Activated T-cell treated with anti-CD3 and anti-CD28 coated beads, Interleukin-2, amount 50 U/mL, for 48 hours (primary cell): ENCODE data around the gene CNTLN.
"Not testable (repeated sequence)": the region's sequence is repeated elsewhere in the genome, so short reads cannot be mapped to it uniquely, and the experiment has no call there.

Experiments
- DNase-seq, 2 experiments: peaks; one replicate each; pipeline ENCODE4 v3.0.0-alpha.2; 2020

The CNTLN gene

DNA sequence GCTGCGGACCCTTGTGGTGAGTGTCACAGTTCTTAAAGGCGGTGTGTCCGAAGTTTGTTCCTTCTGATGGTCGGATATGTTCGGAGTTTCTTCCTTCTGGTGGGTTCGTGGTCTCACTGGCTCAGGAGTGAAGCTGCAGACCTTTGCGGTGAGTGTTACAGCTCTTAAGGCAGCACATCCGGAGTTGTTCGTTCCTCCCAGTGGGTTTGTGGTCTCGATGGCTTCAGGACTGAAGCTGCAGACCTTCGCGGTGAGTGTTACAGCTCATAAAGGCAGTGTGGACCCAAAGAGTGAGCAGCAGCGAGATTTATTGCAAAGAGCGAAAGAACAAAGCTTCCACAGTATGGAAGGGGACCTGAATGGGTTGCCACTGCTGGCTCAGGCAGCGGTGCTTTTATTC, 42.7 kb downstream of the CNTLN start:
- DNase-seq = not testable (repeated sequence)

DNA sequence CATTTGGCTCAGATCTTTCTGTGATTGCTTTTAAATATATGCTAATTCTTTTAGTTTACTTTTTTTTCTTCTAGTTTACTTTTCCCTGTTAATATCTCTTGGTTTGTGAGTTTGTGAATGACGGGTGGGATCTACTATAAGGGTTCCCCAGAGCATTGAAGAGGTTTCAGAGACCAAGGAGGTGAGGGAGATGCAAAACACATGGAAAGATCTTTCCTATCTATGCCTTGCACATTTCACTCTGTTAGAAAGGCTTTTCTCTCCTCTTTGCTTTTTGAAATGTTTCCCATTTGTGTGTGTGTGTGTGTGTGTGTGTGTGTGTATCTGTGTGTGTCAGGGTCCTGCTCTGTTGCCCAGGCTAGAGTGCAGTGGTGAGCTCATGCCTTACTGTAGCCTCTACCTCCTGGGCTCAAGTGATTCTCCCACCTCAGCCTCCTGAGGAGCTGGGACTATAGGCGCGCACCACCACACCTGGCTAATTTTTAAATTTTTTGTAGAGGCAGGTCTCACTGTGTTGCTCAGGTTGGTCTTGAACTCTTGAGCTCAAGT, 50.7 kb downstream of the CNTLN start:
- DNase-seq = no peak

DNA sequence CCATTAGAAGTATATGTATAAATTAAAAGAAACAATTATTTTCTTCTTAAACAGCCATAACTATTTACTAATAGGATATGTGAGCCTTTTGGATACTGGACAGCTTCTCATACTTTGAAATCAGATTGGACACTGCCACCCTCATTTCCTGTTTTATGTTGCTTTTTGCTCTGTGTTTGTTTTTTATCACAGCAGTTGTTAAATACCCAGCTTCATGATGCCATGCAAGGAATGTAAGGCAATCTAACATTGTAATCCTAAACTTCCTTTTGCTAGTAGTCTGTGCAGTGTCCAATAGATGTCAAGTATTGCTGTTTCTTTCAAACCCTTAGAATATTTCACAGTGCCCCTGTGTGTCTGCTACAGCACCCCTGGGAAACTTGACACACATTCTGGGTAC, 56.2 kb downstream of the CNTLN start:
- DNase-seq = no peak

DNA sequence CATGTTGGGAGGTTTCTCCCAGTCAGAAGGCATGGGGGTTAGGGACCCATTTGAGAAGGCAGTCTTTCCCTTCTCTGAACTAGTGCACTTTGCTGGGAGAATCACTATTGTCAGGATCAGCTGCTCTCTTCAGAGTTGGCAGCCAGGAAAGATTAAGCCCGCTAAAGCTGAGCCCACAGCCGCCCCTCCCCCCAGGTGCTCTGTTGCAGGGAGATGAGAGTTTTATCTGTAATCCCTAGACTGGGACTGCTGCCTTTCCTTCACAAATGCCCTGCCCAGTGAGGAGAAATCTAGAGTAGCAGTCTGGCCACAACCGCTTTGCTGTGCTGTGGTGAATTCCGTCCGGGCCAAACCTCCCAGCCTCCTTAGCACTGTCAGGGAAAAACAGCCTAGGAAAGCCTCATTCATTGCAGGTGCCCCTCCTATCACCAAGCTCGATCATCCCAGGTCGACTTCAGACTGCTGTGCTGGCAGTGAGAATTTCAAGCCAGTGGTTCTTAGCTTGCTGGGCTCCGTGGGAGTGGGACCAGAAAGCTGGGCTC, 69.8 kb downstream of the CNTLN start:
- no peak for DNase-seq

DNA sequence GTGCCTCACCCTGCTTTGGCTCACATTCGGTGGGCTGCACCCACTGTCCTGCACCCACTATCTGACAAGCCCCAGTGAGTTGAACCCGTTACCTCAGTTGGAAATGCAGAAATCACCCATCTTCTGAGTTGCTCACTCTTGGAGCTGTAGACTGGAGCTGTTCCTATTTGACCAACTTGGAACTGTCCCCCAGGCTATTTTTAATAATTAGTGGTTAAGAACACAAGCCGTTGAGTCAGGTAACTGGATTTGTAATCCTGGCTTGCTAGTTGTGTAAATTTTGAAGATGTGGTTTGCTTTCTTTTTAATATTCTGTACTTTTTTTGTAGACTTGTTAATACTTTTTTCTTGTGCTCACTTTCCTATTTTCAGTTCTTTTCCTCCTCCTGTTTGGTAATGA, 81.2 kb downstream of the CNTLN start:
- no peak for DNase-seq

DNA sequence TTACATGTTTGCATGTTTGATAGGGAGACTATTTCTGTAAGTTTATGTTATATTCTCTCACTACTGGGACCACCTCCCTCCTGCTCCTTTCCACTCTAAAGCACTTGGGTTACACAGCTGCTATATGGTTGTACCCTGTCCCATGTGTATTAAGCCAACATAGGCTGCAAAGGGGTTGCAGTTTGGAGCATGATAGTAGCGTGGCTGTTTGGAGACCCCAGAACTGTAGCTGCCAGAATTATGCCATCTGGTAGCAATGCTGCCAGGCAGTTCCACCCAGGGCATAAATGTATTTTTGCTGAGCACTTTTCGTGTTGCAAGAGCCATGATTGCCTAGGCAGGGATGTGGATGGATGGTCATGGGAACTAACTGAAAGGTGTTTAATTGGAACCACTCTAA, 81.8 kb downstream of the CNTLN start:
- DNase-seq = no peak

DNA sequence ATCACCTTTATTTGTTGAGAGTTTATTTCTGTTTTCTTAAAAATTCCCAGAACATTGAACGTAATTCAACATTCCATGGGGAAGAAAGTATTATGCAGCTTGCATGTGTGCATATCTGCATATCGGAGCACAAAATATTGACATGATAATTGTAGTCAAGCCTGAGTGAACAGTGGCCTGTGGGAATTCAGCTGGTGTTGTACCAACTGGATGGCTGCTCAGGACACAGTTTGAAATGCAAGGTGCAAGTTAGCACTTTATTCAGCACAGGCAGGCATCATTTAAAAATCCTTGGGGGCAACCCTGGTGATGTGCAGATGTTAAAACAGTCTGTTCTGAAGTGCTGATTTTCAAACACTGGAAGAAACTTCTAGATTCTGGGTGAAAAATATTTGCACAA, 82.4 kb downstream of the CNTLN start:
- DNase-seq = no peak

DNA sequence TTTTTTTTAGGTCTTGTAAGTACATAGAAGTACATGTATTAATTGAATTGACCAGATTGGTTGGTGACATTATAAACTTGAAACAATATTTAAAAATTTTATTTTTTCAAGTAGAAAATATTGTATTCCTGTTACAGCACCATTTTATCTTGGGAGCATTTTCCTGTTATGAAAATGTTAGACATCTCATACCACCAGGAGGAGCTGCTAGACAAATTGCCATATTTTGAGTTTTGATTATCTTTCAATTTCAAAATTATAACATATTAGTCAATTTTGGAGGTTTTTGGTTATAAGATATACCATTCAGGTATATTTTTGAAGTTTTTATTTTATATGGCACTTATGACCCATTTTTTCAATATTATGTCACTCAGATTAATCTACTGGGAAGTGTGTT, 84.4 kb downstream of the CNTLN start:
- DNase-seq = no peak

DNA sequence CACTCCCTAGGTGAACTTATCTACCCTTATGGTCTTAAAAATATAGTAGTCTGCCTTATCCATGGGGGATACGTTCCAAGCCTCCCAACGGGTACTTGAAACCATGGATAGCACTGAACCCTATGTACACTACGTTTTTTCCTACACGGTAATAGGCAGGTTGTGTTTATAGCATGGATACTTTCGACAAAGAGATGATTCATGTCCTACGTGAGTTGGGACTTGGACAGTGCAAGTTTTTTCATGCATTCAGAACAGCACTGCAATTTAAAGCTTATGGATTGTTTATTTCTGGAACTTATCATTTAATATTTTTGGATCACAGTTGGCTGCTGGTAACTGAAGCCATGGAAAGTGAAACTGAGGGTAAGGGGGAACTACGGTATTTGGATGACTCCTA, 88.1 kb downstream of the CNTLN start:
- no peak for DNase-seq

GRCh38 chr9:17225407-17225806, 90.6 kb downstream of the CNTLN start:
- DNase-seq = no peak

- no peak for DNase-seq
Measured at GRCh38 chr9:17229945-17230560, 95.2 kb downstream of the CNTLN start.

- no peak for DNase-seq
Measured at GRCh38 chr9:17230646-17231045, 95.8 kb downstream of the CNTLN start.

- DNase-seq = no peak
Measured at GRCh38 chr9:17236147-17236546, 101.3 kb downstream of the CNTLN start.

DNA sequence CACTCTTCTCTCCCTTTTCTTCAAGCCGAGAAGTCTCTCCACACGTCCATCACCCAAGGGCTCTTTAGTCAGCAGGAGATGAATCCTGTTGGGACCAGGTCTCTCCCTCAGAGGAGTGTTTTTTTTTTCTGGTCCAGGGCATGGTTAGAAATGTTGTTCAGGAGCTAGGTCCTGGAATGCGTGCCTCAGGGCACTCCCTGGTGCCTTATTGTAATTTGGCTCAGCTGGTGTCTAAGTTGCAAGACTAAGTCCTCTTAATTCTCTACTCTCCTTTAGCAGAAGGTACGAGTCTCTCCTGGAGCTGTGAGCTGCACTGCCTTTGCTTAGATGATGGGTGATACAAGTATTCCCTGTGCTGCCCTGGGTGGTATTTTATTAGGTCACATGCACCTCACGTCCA, 111.9 kb downstream of the CNTLN start:
- DNase-seq = no peak

DNA sequence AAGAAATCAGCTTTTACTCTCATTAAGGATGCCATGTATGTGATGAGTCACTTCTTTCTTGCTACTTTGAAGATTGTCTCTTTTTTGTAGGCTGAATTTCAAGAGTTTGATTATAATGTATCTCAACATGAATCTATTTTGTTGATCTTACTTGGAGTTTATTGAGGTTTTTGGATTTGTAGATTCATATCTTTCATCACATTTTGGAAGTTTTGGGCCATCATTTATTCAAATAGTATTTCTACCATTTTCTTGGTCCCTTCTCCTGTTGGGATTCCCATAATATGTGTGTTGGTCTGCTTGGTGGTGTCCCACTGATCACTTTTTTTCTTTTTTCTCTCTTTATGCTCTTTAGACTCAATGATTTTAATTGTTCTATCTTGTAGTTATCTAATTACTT, 116.3 kb downstream of the CNTLN start:
- no peak for DNase-seq

DNA sequence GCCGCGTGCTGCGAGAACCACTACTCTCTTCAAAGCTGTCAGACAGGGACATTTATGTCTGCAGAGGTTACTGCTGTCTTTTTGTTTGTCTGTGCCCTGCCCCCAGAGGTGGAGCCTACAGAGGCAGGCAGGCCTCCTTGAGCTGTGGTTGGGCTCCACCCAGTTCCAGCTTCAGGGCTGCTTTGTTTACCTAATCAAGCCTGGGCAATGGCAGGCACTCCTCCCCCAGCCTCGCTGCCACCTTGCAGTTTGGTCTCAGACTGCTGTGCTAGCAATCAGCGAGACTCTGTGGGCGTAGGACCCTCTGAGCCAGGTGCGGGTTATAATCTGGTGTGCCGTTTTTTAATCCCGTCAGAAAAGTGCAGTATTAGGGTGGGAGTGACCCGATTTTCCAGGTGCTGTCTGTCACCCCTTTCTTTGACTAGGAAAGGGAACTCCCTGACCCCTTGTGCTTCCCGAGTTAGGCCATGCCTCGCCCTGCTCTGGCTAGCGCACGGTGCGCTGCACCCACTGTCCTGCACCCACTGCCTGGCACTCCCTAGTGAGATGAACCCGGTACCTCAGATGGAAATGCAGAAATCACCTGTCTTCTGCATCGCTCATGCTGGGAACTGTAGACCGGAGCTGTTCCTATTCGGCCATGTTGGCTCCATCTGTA, 133.8 kb downstream of the CNTLN start:
- DNase-seq = not testable (repeated sequence)

DNA sequence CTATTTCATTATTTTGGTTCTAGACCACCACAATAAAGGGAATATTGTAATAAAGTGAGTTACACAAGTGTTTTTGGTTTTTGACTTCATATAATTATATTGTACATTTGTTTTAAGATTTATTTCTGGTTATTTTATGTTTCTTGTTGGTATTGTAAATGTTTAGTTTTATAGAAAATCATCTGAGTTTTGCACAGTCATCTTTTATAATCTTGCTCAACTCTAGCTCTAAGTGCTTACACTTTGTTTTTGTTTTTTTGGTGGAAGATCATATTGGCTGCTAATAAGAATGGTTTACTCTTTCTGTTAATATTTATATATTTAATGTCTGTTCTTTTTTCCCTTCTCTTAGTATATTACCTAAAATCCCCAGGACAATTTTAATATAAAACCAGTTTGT, 135.0 kb downstream of the CNTLN start:
- DNase-seq = no peak

GRCh38 chr9:17272536-17272935, 137.7 kb downstream of the CNTLN start:
- DNase-seq = no peak

GRCh38 chr9:17280350-17281012, 145.6 kb downstream of the CNTLN start:
- no peak for DNase-seq

- not testable (repeated sequence) for DNase-seq
Measured at GRCh38 chr9:17290673-17291072, 155.8 kb downstream of the CNTLN start.

DNA sequence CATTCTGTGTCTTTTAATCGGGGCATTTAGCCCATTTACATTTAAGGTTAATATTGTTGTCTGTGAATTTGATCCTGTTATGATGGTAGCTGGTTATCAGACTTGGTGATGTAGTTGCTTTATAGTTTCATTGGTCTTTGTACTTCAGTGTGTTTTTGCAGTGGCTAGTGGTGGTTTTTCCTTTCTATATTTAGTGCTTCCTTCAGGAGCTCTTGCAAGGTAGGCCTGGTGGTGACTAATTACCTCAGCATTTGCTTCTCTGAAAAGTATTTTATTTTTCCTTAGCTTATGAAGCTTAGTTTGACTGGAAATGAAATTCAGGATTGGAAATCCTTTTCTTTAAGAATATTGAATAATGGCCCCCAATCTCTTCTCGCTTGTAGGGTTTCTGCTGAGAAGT, 156.9 kb downstream of the CNTLN start:
- DNase-seq = no peak

- no peak for DNase-seq
Measured at GRCh38 chr9:17293685-17294084, 158.8 kb downstream of the CNTLN start.

GRCh38 chr9:17294822-17295624, 160.2 kb downstream of the CNTLN start:
- DNase-seq = no peak
